ENCODE measurements around the gene SLC35F3. TPM values are rescaled to one million over a fixed set of nuclear protein-coding genes. Genes with fewer than 3 reads are reported as not detected.

The SLC35F3 gene
- total RNA-seq, 1 experiment from 2014 or later = not detected

GRCh38 chr1:234240680-234241079 is 336.2 kb downstream of the SLC35F3 start:
- H3K36me3 ChIP-seq (ENCODE audit: control insufficient read depth, insufficient read depth, low read length) = no peaks in the 10 kb centered on the region
- no peaks in the 10 kb centered on the region for H3K27me3 ChIP-seq (replicated peaks; ENCODE audit: control insufficient read depth, insufficient read depth, low read length)
- no peak for TF ChIP-seq CTCF (IDR thresholded peaks at IDR 0.05; ENCODE audit: insufficient read depth in 1 of 2, low read depth in 1 of 2, low read length in 1 of 2, severe bottlenecking in 1 of 2, unreplicated experiment in 1 of 2)
- CTCF ChIA-PET = no interaction called here
- no peaks in the 10 kb centered on the region for H3K36me3 Mint-ChIP-seq (ENCODE audit: insufficient read depth, unreplicated experiment)
- POLR2A ChIA-PET = no interaction called here
- intact Hi-C loops (cut with micrococcal nuclease; ENCODE audit: unreplicated experiment) = no loop called here
- no peak overlapping the region for H3K4me3 Mint-ChIP-seq (ENCODE audit: unreplicated experiment)
- no peaks in the 10 kb centered on the region for H3K9me3 ChIP-seq
- no peak overlapping the region for H3K4me3 ChIP-seq (ENCODE audit: low read depth, low read length)
- H3K4me1 ChIP-seq = no peaks in the 10 kb centered on the region
- no peaks in the 10 kb centered on the region for H3K9me3 Mint-ChIP-seq (ENCODE audit: unreplicated experiment)
- H3K4me1 Mint-ChIP-seq (ENCODE audit: low read depth, unreplicated experiment) = no peaks in the 10 kb centered on the region
- H3K27me3 Mint-ChIP-seq (ENCODE audit: insufficient read depth, unreplicated experiment) = peaks cover 15% of the 10 kb centered on the region
- no peak for DNase-seq
- no peak overlapping the region for H3K27ac Mint-ChIP-seq (ENCODE audit: unreplicated experiment)
- no TSS peak for BruUV-seq (replicated peaks)

DNA sequence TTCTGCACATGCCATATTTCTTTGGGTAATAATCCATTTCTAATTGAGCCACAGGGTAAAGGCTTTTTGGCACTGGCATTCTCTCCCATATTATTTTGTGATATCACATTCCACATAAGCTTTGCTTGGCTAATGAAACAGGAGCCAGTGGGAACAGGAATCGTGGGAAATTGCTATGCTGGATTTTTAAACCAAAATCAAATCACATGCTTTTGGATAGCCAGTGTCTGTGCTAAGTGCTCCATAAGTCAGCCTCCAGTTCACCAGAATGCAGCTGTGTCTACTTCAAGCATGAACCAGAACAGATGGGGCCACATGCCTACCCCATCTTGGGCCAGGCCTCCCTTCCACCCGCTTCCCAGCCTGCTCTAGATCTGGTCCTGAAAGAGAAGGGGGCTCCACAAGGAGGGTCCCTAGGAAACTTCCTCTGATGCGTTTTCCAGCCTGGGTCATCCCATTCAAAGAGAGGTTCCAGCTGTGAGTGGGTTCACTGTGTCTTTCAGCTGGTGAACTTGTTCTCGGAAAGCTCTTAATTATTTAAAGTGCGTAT is 337.5 kb downstream of the SLC35F3 start:
- peaks cover 5% of the 10 kb centered on the region for H3K9me3 Mint-ChIP-seq (ENCODE audit: unreplicated experiment)
- H3K27me3 Mint-ChIP-seq (ENCODE audit: insufficient read depth, unreplicated experiment) = peaks cover 10% of the 10 kb centered on the region
- H3K27ac Mint-ChIP-seq (ENCODE audit: unreplicated experiment) = no peak overlapping the region
- no peaks in the 10 kb centered on the region for H3K4me1 ChIP-seq
- H3K36me3 Mint-ChIP-seq (ENCODE audit: insufficient read depth, unreplicated experiment) = no peaks in the 10 kb centered on the region
- POLR2A ChIA-PET = no interaction called here
- no peaks in the 10 kb centered on the region for H3K36me3 ChIP-seq (ENCODE audit: control insufficient read depth, insufficient read depth, low read length)
- CTCF ChIA-PET = interaction anchor here (0.5 kb wide), 1 partner anchor 47 kb away, joined by 3 read pairs; no protein-coding TSS in a partner anchor
- H3K4me3 Mint-ChIP-seq (ENCODE audit: unreplicated experiment) = no peak overlapping the region
- TF ChIP-seq CTCF (IDR thresholded peaks at IDR 0.05; ENCODE audit: insufficient read depth in 1 of 2, low read depth in 1 of 2, low read length in 1 of 2, severe bottlenecking in 1 of 2, unreplicated experiment in 1 of 2) = no peak
- intact Hi-C loops (cut with micrococcal nuclease; ENCODE audit: unreplicated experiment) = no loop called here
- H3K9me3 ChIP-seq = no peaks in the 10 kb centered on the region
- no peaks in the 10 kb centered on the region for H3K27me3 ChIP-seq (replicated peaks; ENCODE audit: control insufficient read depth, insufficient read depth, low read length)
- BruUV-seq (replicated peaks) = no TSS peak
- no peak overlapping the region for H3K4me3 ChIP-seq (ENCODE audit: low read depth, low read length)
- no peaks in the 10 kb centered on the region for H3K4me1 Mint-ChIP-seq (ENCODE audit: low read depth, unreplicated experiment)
- DNase-seq = no peak

GRCh38 chr1:234243521-234244260 is 339.2 kb downstream of the SLC35F3 start:
- CTCF ChIA-PET = no interaction called here

More at GRCh38 chr1:234243521-234244260, 339.2 kb downstream of the SLC35F3 start:
- no peaks in the 10 kb centered on the region for H3K36me3 Mint-ChIP-seq (ENCODE audit: insufficient read depth, unreplicated experiment)
- H3K27me3 Mint-ChIP-seq (ENCODE audit: insufficient read depth, unreplicated experiment) = peaks cover 11% of the 10 kb centered on the region
- POLR2A ChIA-PET = no interaction called here
- intact Hi-C loops (cut with micrococcal nuclease; ENCODE audit: unreplicated experiment) = no loop called here
- Histone ChIP-seq H3K9me3 (no peaks in the 10 kb centered on the region), H3K4me3 (ENCODE audit: low read depth, low read length) (no peak overlapping the region), H3K36me3 (ENCODE audit: control insufficient read depth, insufficient read depth, low read length) (no peaks in the 10 kb centered on the region), H3K27me3 (replicated peaks; ENCODE audit: control insufficient read depth, insufficient read depth, low read length) (no peaks in the 10 kb centered on the region), H3K4me1 (no peaks in the 10 kb centered on the region)
- BruUV-seq (replicated peaks) = no TSS peak
- H3K9me3 Mint-ChIP-seq (ENCODE audit: unreplicated experiment) = peaks cover 10% of the 10 kb centered on the region
- no peak for TF ChIP-seq CTCF (IDR thresholded peaks at IDR 0.05; ENCODE audit: insufficient read depth in 1 of 2, low read depth in 1 of 2, low read length in 1 of 2, severe bottlenecking in 1 of 2, unreplicated experiment in 1 of 2)
- DNase-seq = no peak
- H3K4me3 Mint-ChIP-seq (ENCODE audit: unreplicated experiment) = no peak overlapping the region
- H3K27ac Mint-ChIP-seq (ENCODE audit: unreplicated experiment) = no peak overlapping the region
- H3K4me1 Mint-ChIP-seq (ENCODE audit: low read depth, unreplicated experiment) = no peaks in the 10 kb centered on the region
